ENCODE measurements around the gene PRICKLE2.

PRICKLE2 gene

DNA sequence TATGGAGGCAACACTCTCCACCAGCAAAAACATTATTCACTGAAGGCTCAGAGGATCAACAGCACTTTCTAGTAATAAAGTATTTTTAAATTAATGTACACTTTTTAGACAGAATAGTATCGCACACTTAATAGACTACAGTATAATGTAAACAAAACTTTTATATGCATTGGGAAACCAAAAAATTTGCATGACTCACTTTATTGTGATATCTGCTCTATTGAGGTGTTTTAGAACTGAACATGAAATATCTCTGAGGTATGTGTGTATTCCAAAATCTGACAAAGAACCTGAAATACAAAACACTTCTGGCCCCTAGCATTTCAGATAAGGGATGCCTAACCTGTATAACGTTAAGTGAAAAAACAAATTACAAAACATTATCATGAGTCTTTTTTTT is 99.7 kb downstream of the PRICKLE2 start:
- peak; percentile 12 for DNase-seq

DNA sequence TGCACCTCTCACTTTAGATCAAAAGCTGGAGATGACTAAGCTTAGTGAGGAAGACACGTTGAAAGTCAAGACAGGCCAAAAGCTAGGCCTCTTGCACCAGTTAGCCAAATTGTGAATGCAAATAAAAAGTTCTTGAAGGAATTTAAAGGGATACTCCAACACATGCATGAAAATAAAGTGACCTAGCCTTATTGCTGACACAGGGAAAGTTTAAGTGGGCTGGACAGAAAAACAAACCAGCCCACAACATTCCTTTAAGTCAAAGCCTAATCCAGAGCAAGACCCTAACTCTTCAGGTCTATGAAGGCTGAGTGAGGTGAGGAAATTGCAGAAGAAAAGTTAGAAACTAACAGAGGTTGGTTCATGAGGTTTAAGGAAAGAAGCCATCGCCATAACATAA is 101.3 kb downstream of the PRICKLE2 start:
- DNase-seq: no peak

DNA sequence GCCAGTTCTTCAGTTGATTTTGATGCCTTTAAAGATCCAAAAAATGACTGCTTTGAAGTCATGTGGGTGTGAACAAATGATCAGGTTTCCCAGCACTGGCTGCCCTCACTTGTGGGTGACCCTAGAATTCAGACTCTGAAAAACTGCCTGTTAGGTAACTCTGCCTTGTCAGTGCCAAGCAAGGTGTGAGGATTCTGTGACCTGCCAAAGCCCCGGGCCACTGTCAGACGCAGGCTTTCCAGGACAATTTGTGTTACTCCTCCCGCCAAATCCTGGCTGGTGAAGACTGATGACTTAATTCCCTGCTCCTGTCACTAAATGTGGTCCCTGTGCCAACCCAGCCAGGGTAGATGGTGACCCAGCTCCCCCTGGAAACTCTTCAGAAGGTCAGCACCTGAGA is 102.8 kb downstream of the PRICKLE2 start:
- no peak for DNase-seq

DNA sequence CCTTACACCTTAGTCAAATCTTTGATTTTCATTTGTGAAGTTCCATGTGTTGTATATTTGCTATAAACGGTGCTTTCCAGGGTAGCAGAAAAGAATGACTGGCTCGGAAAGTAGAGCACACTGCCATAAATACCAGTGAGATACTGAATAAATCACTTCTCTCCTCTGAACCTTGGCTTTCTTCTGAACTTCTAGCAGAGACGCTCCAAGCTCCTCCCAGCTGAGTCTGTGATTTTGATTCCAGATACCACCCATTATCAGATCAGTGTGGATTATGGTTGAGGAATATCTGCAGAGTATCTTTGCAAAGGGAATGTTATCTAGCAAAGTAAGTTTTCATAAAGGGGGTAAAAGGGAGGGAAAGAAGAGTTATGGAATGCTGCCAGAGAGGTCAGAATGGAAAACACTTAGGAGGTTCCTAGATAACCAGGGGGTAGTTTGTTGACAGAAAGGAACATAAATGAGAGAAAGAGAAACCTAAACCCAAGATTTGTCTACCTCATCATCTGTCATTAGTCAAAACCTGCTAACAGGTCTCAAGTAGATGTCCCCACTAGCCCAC is 103.4 kb downstream of the PRICKLE2 start:
- no peak for DNase-seq

DNA sequence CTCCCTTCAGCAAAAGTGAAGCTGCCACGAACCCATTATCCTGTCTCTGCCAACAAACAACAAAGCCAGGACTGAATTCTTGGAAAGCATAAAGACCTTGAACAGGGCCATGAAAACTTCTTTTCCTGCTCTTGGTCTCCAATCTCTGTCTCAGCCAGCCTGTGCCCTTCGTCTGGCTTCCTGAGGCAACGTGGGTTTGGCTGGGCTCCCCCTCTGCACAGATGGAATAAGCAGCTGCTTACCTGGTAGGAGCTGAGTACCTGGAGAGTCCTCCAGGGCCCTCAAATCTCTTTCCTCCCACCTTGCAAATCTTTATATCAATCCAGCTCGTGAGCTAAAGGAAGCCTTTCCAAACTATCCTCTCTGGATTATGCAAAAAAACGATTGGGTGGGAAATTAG is 104.4 kb downstream of the PRICKLE2 start:
- no peak for DNase-seq

DNA sequence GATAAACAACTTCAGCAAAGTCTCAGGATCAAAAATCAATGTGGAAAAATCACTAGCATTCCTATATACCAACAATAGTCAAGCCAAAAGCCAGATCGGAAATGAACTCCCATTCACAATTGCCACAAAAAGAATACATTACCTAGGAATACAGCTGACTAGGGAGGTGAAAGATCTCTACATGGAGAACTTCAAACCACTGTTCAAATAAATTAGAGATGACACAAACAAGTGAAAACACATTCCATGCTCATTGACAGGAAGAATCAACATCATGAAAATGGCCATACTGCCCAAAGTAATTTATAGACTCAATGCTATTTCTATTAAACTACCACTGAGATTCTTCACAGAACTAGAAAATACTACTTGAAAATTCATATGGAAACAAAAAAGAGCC is 107.8 kb downstream of the PRICKLE2 start:
- no peak for DNase-seq

GRCh38 chr3:64114651-64115050 is 110.6 kb downstream of the PRICKLE2 start:
- DNase-seq: no peak

- no peak for DNase-seq
Measured at GRCh38 chr3:64111872-64112271, 113.4 kb downstream of the PRICKLE2 start.

- DNase-seq: no peak
Measured at GRCh38 chr3:64111083-64111482, 114.2 kb downstream of the PRICKLE2 start.

GRCh38 chr3:64110071-64110470 is 115.2 kb downstream of the PRICKLE2 start:
- DNase-seq: no peak

DNA sequence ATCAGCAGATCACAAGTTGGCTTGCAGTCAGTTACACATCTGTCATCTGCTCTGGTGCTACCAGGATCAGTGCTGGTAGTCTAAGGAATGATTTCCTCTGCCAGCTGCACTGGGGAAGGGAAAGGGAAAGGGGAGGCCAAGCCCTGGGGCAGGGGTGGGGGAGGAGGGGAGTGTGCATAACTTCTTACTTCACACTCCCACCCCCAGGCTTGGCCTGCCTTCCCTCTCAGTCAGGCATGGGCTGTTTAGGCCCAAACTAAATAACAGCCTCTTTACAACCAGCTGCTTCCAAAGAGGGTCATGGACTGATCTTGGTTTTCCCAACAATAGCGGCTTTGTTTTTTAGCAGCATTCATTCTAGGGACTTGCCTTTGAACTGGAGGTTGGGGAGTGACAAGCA is 115.8 kb downstream of the PRICKLE2 start:
- no peak for DNase-seq

DNA sequence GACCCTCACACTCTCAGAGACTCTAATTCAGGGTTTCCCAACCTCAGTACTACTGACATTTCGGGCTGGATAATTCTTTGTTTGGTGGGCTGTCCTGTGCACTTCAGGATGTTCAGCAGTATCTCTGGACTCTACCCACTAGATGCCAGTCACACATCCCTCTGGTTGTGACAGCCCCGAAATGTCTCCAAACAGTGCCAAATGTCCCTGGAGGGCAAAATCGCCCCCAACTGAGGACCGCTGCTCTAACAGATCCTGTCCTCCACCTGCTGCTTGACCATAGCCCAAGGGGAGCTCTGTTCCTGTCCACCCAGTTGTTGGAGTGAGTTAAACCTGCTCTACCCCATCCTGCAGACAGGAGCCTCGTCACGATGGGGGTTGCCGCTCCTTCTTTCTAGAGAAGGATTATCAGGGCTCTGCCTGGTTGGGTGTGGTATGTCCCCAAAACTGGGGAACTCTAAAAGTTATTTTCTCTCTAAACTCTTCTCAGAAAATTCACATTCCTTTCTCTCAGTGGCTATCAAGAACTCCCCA is 116.4 kb downstream of the PRICKLE2 start:
- DNase-seq: no peak

- no peak for DNase-seq
Measured at GRCh38 chr3:64108231-64108630, 117.0 kb downstream of the PRICKLE2 start.

DNA sequence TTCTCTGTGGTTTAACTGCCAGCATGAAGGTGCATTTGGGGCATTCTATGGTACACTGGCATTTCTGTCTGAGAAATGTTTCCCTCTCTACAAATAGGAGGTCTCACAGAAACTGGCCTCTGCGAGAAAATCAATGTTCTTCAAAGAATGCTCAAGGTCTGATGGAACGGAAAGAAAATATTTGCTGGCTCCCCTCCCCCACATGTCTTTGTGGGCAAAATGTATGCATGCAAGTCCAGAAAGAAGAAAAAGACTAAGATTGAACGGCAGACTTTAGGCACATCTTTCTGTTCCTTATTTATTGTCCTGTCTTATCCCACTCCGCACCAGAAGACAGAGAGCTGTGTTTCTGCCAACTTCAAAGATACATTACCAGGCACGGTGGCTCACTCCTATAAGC is 118.1 kb downstream of the PRICKLE2 start:
- DNase-seq: no peak

DNA sequence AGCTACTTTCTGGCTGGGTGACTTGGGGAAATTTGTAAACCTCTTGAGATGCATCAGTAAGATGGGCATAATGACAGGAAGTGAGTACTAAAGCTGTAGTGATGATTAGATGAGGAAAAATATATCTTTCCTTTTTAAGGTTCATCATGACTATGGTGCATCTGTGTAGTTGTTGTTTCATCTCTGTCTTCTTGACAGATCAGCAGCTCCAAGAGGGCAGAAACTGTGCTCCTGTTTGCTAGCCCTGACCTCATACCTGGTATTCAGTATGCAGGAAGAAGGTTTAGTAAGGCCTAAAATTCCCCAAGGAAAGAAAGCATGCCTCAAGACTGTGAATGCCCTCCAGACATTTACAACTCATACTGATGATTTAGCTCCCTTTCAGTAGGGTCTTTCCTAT is 119.5 kb downstream of the PRICKLE2 start:
- no peak for DNase-seq

- peak; percentile 41 for DNase-seq
Measured at GRCh38 chr3:64104691-64105111, 120.6 kb downstream of the PRICKLE2 start.

DNA sequence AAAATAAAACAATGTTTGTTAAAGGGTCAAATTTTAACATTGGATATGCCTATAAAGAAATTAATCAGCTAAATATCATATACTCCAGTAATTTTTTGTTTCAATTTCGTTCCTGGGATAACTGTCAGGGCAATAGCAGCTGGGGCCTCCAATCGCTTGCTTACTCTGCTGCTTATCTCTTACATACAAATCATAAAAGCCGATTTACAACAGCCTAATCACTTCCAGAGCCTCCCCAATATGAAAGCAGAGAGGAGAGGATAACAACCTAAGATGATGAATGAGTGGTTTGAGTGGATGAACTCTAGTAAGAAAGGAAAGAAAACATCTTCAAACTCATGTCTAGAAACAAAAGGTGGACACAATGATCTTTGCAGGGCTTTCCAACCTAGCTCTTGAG is 121.3 kb downstream of the PRICKLE2 start:
- no peak for DNase-seq

DNA sequence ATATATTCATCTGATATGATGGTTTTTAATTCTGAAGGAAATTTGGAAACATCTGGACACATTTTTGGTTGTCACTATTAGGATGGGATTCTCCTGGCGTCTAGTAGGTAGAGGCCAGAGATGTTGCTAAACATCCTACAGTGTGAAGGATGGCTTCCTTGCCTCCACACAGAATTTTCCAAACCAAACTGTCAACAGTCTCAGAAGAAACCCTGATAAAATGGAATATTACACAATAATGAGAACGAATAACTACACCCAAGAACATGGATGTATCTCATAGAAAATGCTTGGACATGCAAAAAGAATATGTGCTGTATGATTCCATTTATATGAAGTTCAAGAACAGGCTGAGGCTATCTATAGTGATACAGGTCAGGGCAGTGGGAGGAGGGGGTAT is 122.1 kb downstream of the PRICKLE2 start:
- no peak for DNase-seq

- no peak for DNase-seq
Measured at GRCh38 chr3:64102147-64102546, 123.1 kb downstream of the PRICKLE2 start.

DNA sequence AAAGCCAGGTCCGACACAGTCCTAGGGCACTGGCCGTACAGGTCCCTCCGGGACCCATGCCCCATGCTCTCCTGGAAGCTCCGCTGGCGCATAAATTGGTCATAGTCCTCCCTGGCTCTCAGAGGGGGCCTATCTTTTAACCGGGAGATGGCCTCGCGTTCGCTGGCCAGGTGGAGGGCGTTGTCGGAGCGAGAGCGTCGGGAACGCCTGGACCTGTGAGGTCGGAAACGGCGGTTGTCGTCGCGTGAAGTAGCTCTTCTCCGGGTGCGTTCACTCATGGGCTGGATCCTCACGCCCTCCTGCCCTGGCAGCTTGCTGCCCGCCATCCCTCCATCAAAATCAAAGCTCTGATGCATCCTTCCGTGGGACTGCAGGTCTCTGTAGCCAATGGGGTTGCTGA is 126.0 kb downstream of the PRICKLE2 start:
- no peak for DNase-seq

DNA sequence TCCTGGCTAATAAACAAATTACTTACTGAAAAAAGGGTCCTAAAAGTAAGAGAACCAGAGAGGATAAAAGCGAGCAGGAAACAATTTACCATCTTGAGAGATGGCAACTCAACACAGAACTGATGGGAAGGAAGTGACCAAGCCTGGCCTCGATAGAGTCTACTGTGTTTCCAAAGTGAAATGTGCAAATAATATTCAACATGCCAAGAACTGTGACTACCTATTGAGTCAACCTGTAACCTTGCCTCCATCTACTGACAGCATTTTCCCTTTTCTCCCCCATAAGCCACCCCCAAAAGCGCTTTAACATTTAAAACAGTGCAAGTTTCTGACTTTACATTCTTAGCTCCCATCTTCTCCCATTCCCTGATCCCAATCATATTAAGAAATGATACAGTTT is 126.6 kb downstream of the PRICKLE2 start:
- DNase-seq: no peak

DNA sequence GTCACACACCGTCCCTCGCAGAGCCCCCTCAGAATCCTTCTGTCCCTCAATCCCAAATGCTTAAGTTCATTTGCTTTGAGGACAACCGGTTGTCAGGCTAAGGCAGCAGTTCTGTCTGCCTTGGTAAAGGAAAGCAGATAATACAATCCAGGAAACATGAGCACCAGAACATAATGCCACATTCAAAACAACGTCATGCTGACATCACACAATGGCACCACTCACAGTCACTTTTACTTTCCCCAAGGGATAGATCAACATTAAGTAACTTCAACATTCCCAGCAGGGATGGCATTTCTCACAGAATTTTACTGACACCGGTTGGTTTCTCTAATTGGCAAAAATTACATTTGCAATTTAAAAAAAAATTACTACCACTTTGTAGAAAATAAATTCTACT is 127.3 kb downstream of the PRICKLE2 start:
- no peak for DNase-seq

DNA sequence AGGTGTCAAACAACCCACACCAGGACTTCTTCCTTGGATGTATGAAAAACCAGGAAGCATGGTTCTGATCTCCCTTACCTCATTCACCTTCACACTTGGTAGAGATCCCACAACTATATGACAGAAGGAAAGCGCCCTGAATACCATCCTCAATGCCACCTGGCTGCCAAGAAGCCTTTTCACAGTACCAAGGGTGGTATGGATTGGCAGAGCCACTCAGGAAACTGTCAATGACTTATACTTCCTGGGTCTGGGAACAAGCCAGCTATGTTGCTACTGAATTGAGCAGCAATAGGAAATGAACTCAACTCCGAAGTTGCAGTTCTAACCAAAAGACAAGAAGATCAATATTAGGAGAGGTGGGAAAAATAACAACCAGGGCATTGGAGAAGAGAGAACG is 129.5 kb downstream of the PRICKLE2 start:
- no peak for DNase-seq

- DNase-seq: no peak
Measured at GRCh38 chr3:64094713-64095079, 130.6 kb downstream of the PRICKLE2 start.

Data from NCI-H226 (cell line).